Neural cell (in vitro differentiated cells): ENCODE data around the gene CDKL4.

Experiments used
- EP300 ChIP-seq: fragments of 450-650 bp; conservative IDR thresholded peaks from 2 replicates; pipeline ENCODE4 v1.6.1; 2014; ENCODE audit warnings: antibody characterized with exemption, mild to moderate bottlenecking, moderate library complexity; ENCODE audit not compliant: poor library complexity, severe bottlenecking
- MXI1 ChIP-seq: fragments of 450-650 bp; conservative IDR thresholded peaks from 2 replicates; pipeline ENCODE4 v1.6.1; 2014; ENCODE audit warnings: antibody characterized with exemption, mild to moderate bottlenecking; ENCODE audit not compliant: poor library complexity, severe bottlenecking
- TAF1 ChIP-seq: IDR thresholded peaks from 2 replicates; pipeline ENCODE4 v1.6.1; 2012; ENCODE audit warnings: low read depth
- TF ChIP-seq, protein P1 (sequence below): fragments of 450-650 bp; IDR thresholded peaks from 2 replicates; pipeline ENCODE4 v1.5.1; 2014; ENCODE audit warnings: antibody characterized with exemption, mild to moderate bottlenecking, moderate library complexity; ENCODE audit not compliant: poor library complexity, severe bottlenecking

DNA sequence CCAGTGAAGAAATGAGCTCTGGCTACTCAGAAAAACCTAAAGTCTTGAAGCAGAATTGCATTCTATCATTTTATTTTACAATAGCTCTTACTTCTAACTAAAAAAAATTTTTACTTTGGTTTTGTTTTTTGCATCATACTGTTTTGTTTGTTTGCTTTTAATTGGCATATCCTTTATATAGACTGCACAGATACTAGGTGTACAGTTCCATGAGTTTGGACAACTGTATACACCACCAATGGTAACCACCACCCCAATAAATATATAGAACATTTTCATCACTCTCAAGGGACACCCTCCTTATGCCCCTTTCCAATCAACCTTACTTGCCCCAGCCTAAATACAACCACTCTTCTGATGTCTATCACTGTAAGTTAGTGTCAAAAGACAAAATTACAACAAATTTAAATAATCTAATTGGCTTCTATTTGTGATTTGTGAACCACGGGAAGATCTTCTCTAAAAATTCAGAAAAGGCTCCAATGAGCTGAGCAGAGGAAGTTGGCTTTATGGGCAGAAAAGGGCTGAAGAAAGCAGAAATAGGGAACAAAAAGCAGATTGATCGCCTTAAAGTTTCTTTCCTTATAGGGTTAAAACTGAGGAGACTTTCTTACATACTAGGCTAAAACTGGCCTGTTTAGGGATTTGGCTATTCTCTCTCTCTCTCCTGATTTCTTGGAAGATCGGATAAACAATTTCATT, 100.7 kb downstream of the CDKL4 start:
- TF ChIP-seq, protein P1, sequence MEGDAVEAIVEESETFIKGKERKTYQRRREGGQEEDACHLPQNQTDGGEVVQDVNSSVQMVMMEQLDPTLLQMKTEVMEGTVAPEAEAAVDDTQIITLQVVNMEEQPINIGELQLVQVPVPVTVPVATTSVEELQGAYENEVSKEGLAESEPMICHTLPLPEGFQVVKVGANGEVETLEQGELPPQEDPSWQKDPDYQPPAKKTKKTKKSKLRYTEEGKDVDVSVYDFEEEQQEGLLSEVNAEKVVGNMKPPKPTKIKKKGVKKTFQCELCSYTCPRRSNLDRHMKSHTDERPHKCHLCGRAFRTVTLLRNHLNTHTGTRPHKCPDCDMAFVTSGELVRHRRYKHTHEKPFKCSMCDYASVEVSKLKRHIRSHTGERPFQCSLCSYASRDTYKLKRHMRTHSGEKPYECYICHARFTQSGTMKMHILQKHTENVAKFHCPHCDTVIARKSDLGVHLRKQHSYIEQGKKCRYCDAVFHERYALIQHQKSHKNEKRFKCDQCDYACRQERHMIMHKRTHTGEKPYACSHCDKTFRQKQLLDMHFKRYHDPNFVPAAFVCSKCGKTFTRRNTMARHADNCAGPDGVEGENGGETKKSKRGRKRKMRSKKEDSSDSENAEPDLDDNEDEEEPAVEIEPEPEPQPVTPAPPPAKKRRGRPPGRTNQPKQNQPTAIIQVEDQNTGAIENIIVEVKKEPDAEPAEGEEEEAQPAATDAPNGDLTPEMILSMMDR = no peak
- TF ChIP-seq EP300 (no peak), MXI1 (no peak), TAF1 (no peak)
